ELF-1 (cell line): ENCODE results near the gene BICRAL.
"Not testable (repeated sequence)": the region's sequence is repeated elsewhere in the genome, so short reads cannot be mapped to it uniquely, and the experiment has no call there.

Experiments
- DNase-seq: peaks from one replicate; pipeline ENCODE4 v3.0.0-alpha.2; 2016; ENCODE audit warnings: low read depth, low spot score

The BICRAL gene

GRCh38 chr6:42834056-42834455, 52.2 kb downstream of the BICRAL start:
- no peak for DNase-seq

GRCh38 chr6:42841844-42842584, 60.2 kb downstream of the BICRAL start:
- DNase-seq, result no peak

DNA sequence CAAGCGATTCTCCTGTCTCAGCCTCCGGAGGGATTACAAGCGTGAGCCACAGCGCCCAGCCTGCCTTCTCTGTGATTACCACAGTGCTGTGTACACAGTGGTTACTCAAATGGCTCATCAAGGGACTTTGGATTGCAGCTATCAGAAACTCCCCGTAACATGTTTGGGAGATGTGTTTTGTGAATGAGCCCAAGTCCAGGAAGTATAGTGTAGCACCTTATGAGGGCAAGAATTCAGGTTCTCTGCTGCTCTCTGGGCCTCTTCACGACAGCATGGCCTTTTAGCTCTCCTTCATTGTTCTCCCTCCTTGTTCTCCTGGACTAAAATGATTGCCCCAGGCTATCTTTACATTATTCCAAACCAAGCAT, 63.5 kb downstream of the BICRAL start:
- DNase-seq, result no peak

DNA sequence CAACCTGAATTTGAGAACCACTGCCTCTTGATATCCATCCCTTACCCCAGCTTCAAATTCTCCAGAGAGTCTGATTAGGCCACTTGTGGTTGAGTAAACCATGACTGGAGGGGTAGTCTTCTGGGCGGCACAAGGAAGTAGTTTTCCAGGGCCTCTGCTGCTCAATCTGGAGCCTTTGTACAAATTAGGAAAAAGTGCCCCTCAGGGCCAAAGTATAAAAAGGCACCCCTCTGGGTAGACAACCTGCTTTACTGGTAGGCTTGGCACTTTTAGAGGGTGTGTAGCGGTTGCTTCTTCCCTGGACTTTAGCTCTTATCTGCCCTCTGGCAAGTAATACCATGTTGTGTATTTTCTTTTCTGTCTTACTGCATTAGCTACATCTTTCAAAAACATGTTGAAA, 64.7 kb downstream of the BICRAL start:
- DNase-seq, result peak; percentile 66

DNA sequence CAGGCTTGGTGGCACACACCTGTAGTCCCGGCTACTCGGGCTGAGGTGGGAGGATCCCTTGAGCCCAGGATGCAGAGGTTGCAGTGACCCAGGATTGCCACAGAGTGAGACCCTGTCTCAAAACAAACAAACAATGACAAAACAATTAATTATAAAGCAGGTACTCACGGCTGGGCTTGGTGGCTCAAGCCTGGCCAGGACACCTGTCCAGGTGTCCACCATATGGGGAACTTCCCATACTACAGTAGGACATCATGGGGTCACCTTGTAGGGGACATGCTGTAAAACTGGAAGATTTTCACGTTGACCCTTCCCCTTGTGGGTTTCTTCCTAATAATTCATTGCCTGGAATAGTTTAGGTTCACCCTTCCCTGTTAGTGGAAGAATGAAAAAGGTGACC, 66.8 kb downstream of the BICRAL start:
- no peak for DNase-seq

DNA sequence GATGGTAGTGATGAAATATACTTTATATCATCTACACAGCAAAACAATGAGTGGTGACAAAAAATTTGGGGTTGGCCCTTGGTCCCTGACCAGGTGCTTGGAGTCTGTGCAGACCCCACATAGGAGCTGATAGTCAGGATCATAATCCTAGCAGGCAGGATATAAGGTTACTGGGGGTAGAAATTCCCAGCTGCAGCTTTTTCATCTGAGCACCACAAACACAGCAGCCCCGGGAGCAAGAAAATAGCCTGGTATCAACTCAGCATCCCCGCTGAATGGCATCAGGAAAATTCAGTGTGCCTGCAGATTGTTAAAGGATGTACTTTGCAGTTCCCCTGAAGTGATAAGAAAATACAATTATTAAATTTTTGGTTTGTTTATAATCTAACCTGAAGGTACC, 69.7 kb downstream of the BICRAL start:
- DNase-seq, result no peak

GRCh38 chr6:42860036-42860435, 78.2 kb downstream of the BICRAL start:
- no peak for DNase-seq

GRCh38 chr6:42860481-42860880, 78.6 kb downstream of the BICRAL start:
- DNase-seq, result no peak

DNA sequence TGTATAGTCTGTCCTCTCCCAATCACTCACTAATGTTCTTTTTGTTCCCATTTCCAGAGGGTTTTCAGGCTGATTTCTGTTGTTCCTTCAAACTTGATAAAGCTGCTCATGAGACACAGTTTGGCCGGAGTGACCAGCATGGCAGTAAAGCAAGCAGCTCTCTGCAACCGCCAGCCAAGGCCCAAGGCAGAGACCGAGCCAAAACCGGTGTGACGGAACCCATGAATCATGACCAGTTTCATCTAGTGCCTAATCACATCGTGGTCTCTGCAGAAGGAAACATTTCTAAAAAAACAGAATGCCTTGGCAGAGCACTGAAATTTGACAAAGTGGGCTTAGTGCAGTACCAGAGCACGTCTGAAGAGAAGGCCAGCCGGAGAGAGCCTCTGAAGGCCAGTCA, 82.8 kb downstream of the BICRAL start:
- no peak for DNase-seq

- DNase-seq, result peak; percentile 7
These were observed 88.5 kb downstream of the BICRAL start for GRCh38 chr6:42870145-42870936.

DNA sequence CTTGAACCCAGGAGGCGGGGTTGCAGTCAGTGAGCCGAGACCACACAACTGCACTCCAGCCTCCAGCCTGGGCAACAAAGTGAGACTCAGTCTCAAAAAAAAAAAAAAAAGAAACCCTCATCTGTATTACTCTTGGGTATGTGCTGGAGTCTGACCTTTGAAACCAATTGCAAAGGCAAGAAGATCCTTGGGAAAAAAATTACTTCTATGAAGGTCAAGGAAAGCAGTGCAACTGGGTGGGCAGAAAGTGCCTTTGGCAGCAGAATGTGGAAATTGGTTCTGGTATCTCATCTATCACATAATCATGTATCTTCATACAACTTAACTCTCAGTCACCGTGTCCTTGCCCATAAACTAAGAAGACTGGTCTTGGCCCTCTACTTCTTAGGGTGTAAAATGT, 89.9 kb downstream of the BICRAL start:
- DNase-seq, result no peak

DNA sequence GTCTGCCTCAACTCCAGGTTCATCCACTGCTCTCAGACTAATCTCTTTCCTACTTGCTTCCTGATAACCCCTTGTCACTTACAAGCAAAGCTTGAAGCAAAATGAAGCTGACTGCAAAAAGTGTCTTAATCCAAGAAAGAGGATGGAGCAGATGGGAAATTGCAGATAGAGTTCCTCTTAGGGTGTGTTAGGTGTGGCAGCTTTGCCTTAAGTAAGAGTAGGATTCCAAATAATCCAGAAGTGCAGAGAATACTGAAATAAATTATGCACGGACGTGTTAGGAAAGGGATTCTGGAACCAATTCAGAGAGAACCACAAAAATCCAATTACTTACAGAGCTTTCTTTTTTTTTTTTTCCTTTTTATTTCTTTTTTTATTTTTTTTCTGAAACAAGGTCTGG, 91.5 kb downstream of the BICRAL start:
- no peak for DNase-seq

- no peak for DNase-seq
These were observed 95.8 kb downstream of the BICRAL start for GRCh38 chr6:42877695-42878094.

GRCh38 chr6:42879372-42880239, 97.8 kb downstream of the BICRAL start, which contains the start of gene RPL7L1:
RPL7L1 (plus strand) TSS chr6:42879616; CDS start chr6:42879911, 295 bp downstream.
- peak; percentile 92 for DNase-seq

DNA sequence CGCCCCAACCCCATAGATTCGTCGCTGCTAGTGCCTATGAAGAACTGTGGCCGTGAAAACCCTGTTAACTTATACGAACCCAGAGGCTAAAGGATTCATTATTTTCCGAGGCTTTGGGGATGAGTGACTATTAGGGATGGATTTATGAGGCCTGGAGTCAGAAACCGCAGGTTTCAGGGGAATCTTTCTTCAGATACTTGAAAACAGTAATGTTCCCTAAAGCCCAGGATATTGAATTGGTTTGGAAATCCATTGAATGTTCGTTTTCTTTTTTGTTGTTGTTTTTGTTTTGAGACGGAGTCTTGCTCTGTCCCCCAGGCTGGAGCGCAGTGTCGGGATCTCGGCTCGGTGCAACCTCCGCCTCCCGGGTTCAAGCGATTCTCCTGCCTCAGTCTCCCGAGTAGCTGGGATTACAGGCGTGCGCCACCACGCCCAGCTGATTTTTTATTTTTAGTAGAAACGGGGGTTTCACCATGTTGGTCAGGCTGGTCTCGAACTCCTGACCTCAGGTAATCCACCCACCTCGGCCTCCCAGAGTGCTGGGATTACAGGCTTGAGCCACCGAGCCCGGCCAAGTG, 98.5 kb downstream of the BICRAL start:
- DNase-seq, result not testable (repeated sequence)

DNA sequence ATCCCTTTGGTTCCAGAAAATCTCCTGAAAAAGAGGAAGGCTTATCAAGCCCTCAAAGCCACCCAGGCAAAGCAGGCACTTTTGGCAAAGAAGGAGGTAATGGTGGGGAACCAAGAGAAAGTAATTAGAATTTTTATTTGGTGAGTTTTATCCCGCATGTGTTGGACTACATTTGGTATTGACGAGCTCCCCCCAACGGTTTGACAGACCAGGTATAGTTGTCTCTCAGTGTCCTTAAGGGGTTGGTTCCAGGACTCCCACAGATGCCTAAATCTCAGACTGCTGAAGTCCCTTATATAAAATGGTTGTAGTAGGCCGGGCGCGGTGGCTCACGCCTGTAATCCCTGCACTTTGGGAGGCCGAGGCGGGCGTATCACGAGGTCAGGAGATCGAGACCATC, 99.0 kb downstream of the BICRAL start:
- DNase-seq, result not testable (repeated sequence)

GRCh38 chr6:42885702-42886101, 103.8 kb downstream of the BICRAL start:
- no peak for DNase-seq

DNA sequence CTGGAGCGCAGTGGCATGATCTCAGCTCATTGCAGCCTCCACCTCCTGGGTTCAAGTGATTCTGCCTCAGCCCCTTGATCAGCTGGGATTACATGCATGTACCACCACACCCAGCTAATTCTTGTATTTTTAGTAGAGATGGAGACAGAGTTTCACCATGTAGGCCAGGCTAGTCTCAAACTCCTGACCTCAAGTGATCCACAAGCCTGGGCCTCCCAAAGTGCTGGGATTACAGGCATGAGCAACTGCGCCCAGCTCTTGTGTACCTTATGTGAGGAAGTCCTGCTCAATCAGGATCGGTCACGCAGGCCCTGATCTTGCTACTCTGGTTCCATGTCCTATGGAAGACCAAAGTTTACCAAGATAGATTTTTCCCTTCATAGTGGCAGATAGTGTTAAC, 106.3 kb downstream of the BICRAL start:
- not testable (repeated sequence) for DNase-seq

GRCh38 chr6:42889815-42890214, 108.0 kb downstream of the BICRAL start:
- DNase-seq, result no peak

DNA sequence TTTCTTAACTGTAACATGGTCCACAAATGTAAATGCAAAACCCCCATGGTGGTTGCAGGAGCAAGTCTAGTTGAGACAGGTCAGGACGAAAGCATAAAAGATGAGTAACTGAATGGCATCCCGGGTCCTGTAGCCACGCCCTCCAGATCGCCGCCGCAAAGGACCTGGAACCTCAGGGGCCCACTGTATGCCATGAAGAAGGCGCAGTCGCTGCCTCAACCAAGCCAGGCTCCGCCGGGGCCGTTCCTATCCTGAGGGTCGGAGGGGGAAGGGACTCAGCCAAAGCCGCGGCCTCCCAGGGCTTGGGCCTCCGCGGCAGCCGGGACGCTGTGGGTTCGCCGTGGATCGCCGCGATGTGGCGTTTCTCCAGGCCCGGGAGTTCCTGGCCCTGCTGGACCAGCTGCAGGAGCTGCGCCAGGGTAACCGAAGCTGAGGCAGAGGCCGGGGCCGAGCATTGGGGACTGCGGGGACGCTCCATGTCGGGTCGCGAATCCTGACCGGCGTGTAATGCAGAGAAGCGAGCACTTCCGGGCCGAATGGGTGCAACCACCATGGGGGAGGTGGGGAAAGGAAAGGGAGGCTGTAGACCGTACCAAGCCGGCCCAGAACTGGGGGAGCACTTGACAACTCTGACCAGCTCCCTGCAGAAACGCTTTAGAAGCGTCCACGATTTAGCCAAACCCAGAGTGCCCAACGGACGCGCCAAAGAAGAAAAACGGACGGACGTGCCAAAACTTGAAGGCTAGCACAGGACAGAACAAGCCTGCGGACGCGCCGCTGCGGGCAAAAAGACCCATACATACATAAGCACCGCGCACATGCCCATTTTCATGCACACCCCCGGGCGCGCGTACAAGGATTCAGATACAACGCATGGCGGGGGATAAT, 108.7 kb downstream of the BICRAL start:
- DNase-seq, result peak; percentile 98
